Measurements from ENCODE around the gene RNF43.

Gene RNF43

DNA sequence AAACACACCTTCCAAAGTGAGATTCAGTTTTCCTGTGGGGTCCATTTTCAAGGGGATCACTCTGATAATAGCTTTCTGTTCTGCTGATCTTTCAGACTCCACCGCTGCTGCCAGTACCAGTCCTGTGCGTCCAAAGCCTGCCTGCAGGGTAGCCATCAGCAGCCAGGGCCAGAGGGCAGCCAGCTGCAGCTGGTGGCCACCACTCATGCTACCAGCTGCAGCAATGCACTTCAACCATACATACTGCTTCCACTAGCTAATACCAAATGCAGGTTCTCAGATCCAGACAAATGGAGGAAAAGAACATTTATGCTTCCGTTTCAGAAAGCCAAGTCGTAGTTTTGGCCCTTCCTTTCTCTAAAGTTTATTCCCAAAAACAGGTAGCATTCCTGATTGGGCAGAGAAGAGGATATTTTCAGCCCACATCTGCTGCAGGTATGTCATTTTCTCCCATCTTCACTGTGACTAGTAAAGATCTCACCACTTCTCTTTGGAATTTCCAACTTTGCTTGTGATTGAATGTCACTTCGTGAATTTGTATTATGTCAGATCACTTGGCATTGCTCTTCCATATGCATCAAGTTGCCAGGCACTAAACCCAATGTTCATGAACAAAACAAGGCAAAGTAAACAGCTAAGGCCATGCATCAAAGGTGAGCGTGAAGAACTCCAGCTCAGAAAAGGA lies 1.8 kb downstream of the RNF43 start:
- no peak for DNase-seq (ENCODE audit: low read depth)
- no peak overlapping the region for H3K4me3 ChIP-seq (ENCODE audit: low read depth, low read length)
- TF ChIP-seq CTCF (conservative IDR thresholded peaks at IDR 0.05; ENCODE audit: low read depth, low read length) = no peak

DNA sequence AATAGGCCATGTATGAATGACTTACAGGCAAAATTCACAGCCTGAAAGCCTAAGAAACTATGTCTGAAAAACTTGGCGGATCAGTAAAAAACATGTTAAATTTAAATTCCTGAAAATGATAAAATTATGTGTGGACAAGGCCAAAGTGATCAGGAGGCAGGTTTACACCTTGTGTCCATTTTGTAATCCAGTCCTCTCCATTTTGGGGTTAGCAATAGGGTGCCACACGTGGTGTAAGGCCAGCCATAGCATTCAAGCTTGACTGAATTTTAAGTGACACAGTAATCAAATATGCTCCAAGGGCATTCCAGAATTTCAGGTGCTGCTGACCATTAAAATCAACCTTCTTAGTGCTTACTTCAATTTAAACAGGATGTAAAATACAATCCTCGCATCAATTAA lies 2.7 kb downstream of the RNF43 start:
- no peak for DNase-seq (ENCODE audit: low read depth)
- no peak overlapping the region for H3K4me3 ChIP-seq (ENCODE audit: low read depth, low read length)
- TF ChIP-seq CTCF (conservative IDR thresholded peaks at IDR 0.05; ENCODE audit: low read depth, low read length) = no peak

GRCh38 chr17:58413684-58414083 lies 3.6 kb downstream of the RNF43 start:
- no peak for DNase-seq (ENCODE audit: low read depth)

DNA sequence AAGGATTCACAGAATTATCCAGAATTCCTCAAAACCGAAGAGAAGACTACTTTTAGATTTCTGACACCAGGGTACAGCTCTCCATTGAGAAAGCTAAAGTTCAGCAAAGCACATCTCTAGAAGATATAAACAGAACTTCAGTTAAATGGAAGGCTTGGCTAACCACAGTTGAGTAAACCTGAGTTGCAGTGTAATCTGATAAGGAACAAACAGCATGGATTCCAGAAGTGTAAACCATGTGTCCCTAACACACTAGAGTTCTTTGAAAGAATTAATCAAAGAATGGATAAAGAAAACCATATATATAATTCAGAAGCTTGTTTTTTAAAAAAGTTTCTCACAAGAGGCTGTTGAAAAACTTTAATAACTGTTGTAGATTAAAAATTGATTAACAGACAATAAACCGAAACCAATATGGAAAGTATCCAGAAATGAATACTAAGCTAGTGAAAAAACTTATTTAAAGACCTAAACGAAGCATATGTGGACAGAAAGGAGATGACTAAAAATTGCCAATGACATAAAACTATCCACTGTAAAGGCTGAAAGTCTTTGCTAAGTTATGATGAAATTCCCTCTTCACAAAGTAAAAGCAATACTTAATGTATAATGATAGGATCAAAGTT lies 4.3 kb downstream of the RNF43 start:
- TF ChIP-seq CTCF (conservative IDR thresholded peaks at IDR 0.05; ENCODE audit: low read depth, low read length) = no peak
- H3K4me3 ChIP-seq (ENCODE audit: low read depth, low read length) = no peak overlapping the region
- peak; percentile 28 for DNase-seq (ENCODE audit: low read depth)

More at GRCh38 chr17:58413684-58414083, 3.6 kb downstream of the RNF43 start:
- H3K4me3 ChIP-seq (ENCODE audit: low read depth, low read length) = no peak overlapping the region
- no peak for TF ChIP-seq CTCF (conservative IDR thresholded peaks at IDR 0.05; ENCODE audit: low read depth, low read length)

DNA sequence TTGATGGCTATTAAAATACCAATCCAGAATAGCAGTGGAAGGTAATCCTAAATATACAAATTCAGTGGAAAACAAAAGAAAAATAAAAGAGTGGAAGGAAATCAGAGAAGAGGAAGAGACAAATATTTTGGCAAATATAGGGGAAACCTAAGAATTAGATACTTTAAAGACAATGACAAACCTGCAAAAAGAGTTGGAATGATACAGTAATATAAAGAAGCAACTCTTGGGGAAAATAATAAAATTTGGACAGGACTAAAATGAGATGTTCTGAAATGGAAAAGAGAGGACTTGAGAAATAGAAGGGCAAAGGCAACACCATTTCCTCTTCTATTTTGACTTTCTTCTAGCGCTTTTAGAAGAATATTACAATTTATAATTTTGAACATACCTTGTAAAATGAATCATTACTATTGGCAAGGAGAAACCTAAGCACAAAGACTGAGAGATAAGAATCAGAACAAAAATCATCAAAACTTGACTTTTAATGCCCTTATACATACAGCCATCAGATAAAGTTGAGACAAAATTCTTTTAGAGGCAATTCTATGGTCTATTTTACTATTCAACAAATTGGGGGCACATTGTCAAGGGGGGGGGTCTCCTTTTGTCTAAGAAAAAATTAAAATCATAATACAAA lies 5.2 kb downstream of the RNF43 start:
- H3K4me3 ChIP-seq (ENCODE audit: low read depth, low read length) = no peak overlapping the region
- DNase-seq (ENCODE audit: low read depth) = no peak
- TF ChIP-seq CTCF (conservative IDR thresholded peaks at IDR 0.05; ENCODE audit: low read depth, low read length) = no peak

- no peak for TF ChIP-seq CTCF (conservative IDR thresholded peaks at IDR 0.05; ENCODE audit: low read depth, low read length)
- no peak for DNase-seq (ENCODE audit: low read depth)
- H3K4me3 ChIP-seq (ENCODE audit: low read depth, low read length) = no peak overlapping the region
Measured at GRCh38 chr17:58411408-58411894, 5.9 kb downstream of the RNF43 start.
